ENCODE data around the gene TASP1. TPM values are rescaled to one million over a fixed set of nuclear protein-coding genes. Genes with fewer than 3 reads are reported as not detected.
"Not testable (repeated sequence)": the region's sequence is repeated elsewhere in the genome, so short reads cannot be mapped to it uniquely, and the experiment has no call there.

TASP1 gene
- total RNA-seq, 4 donors from 2014 or later: 14.3 to 17.1 (median 15.6) TPM

GRCh38 chr20:13384132-13384531 lies 254.6 kb downstream of the TASP1 start:
- no peak for DNase-seq (ENCODE audit: low spot score in 2 of 2)
- Histone ChIP-seq H3K9me3 (peaks cover 0 to 59% (median 2%) of the 10 kb centered on the region in 4 donors), H3K27me3 (no peaks in the 10 kb centered on the region), H3K4me1 (no peaks in the 10 kb centered on the region), H3K36me3 (peaks cover 0 to 56% (median 0%) of the 10 kb centered on the region in 3 donors), H3K4me3 (no peak overlapping the region), H3K27ac (no peak overlapping the region)
- whole genome bisulfite sequencing, 2 donors: 92 to 96% methylated on average over 2 of the region's 2 CpGs
- TF ChIP-seq POLR2A (IDR thresholded peaks at IDR 0.05): no peak
- no peak for TF ChIP-seq EP300 (IDR thresholded peaks at IDR 0.05)
- no peak for TF ChIP-seq CTCF (IDR thresholded peaks at IDR 0.05)

GRCh38 chr20:13382786-13383185 lies 255.9 kb downstream of the TASP1 start:
- Histone ChIP-seq H3K4me3 (no peak overlapping the region), H3K27ac (no peak overlapping the region), H3K27me3 (no peaks in the 10 kb centered on the region), H3K36me3 (peaks cover 0 to 46% (median 0%) of the 10 kb centered on the region in 3 donors), H3K4me1 (no peaks in the 10 kb centered on the region), H3K9me3 (peaks cover 0 to 72% (median 2%) of the 10 kb centered on the region in 4 donors)
- WGBS, 2 donors: 75 to 92% methylated on average over 3 of the region's 3 CpGs
- DNase-seq (ENCODE audit: low spot score in 2 of 2): no peak
- no peak for TF ChIP-seq EP300 (IDR thresholded peaks at IDR 0.05)

- not testable (repeated sequence) for H3K4me1 ChIP-seq; H3K27ac ChIP-seq; H3K27me3 ChIP-seq; H3K4me3 ChIP-seq; DNase-seq (ENCODE audit: low spot score in 2 of 2)
- WGBS, 2 donors: 97% methylated on average over 7 to 11 of the region's 11 CpGs
- Histone ChIP-seq H3K9me3 (peaks cover 0 to 88% (median 5%) of the 10 kb centered on the region in 4 donors), H3K36me3 (peaks cover 0 to 30% (median 0%) of the 10 kb centered on the region in 3 donors)
These were observed 258.1 kb downstream of the TASP1 start for GRCh38 chr20:13380497-13381229.

- H3K4me1 ChIP-seq: no peaks in the 10 kb centered on the region
- no peak overlapping the region for H3K27ac ChIP-seq
- no peak for DNase-seq (ENCODE audit: low spot score in 2 of 2)
- H3K4me3 ChIP-seq: no peak overlapping the region
- no peak for TF ChIP-seq EP300 (IDR thresholded peaks at IDR 0.05)
- TF ChIP-seq CTCF (IDR thresholded peaks at IDR 0.05): no peak
- TF ChIP-seq POLR2A (IDR thresholded peaks at IDR 0.05): no peak
- no peaks in the 10 kb centered on the region for H3K36me3 ChIP-seq
- peaks cover 0 to 71% (median 10%) of the 10 kb centered on the region in 4 donors for H3K9me3 ChIP-seq
- H3K27me3 ChIP-seq: no peaks in the 10 kb centered on the region
These were observed 265.3 kb downstream of the TASP1 start for GRCh38 chr20:13373400-13373799.

GRCh38 chr20:13364278-13365170 lies 274.2 kb downstream of the TASP1 start:
- no peaks in the 10 kb centered on the region for H3K36me3 ChIP-seq
- 93 to 95% methylated on average over 6 of the region's 6 CpGs for WGBS, 2 donors
- H3K9me3 ChIP-seq: peaks cover 0 to 11% (median 0%) of the 10 kb centered on the region in 4 donors
- H3K27ac ChIP-seq: no peak overlapping the region
- no peaks in the 10 kb centered on the region for H3K4me1 ChIP-seq
- TF ChIP-seq EP300 (IDR thresholded peaks at IDR 0.05): no peak
- no peak for DNase-seq (ENCODE audit: low spot score in 2 of 2)
- H3K4me3 ChIP-seq: no peak overlapping the region
- H3K27me3 ChIP-seq: no peaks in the 10 kb centered on the region

GRCh38 chr20:13363473-13363872 lies 275.3 kb downstream of the TASP1 start:
- no peaks in the 10 kb centered on the region for H3K4me1 ChIP-seq
- no peak overlapping the region for H3K4me3 ChIP-seq
- TF ChIP-seq CTCF (IDR thresholded peaks at IDR 0.05): no peak
- TF ChIP-seq POLR2A (IDR thresholded peaks at IDR 0.05): no peak
- TF ChIP-seq EP300 (IDR thresholded peaks at IDR 0.05): no peak
- H3K27ac ChIP-seq: no peak overlapping the region
- no peak for DNase-seq (ENCODE audit: low spot score in 2 of 2)
- peaks cover 0 to 2% (median 0%) of the 10 kb centered on the region in 4 donors for H3K9me3 ChIP-seq
- H3K27me3 ChIP-seq: no peaks in the 10 kb centered on the region
- no peaks in the 10 kb centered on the region for H3K36me3 ChIP-seq

GRCh38 chr20:13362165-13362564 lies 276.6 kb downstream of the TASP1 start:
- not testable (repeated sequence) for H3K27ac ChIP-seq; H3K4me1 ChIP-seq; H3K36me3 ChIP-seq; DNase-seq (ENCODE audit: low spot score in 2 of 2); H3K4me3 ChIP-seq; H3K9me3 ChIP-seq; H3K27me3 ChIP-seq
- WGBS, 2 donors: 80 to 96% methylated on average over 2 to 5 of the region's 5 CpGs

- not testable (repeated sequence) for H3K4me1 ChIP-seq; H3K4me3 ChIP-seq; H3K36me3 ChIP-seq; H3K27ac ChIP-seq; H3K27me3 ChIP-seq; DNase-seq (ENCODE audit: low spot score in 2 of 2); H3K9me3 ChIP-seq
- WGBS, 2 donors: 91 to 93% methylated on average over 12 of the region's 12 CpGs
These were observed 279.8 kb downstream of the TASP1 start for GRCh38 chr20:13358936-13359335.

GRCh38 chr20:13357782-13358181 lies 280.9 kb downstream of the TASP1 start:
- not testable (repeated sequence) for H3K27ac ChIP-seq; H3K4me1 ChIP-seq; H3K9me3 ChIP-seq; H3K27me3 ChIP-seq; H3K36me3 ChIP-seq; DNase-seq (ENCODE audit: low spot score in 2 of 2); H3K4me3 ChIP-seq
- WGBS, 2 donors: 89 to 92% methylated on average over 6 of the region's 6 CpGs

Data from tibial nerve (tissue), 4 donors.